PC-3 (cell line): ENCODE results near the gene NT5DC1. TPM values are rescaled to one million over a fixed set of nuclear protein-coding genes. Genes with fewer than 3 reads are reported as not detected.

Source experiments
- ATAC-seq: fragments of 200-7000 bp; cut with Tn5 transposase; 2 replicates; pipeline ENCODE4 v1.9.1; 2020; ENCODE audit warnings: mild to moderate bottlenecking, moderate library complexity
- BruUV-seq: library from RNA; stranded (reverse); fragments of 400-500 nt; replicated peaks from 2 replicates; lab custom pipeline; 2021; lab: Mats Ljungman, UMichigan
- CTCF ChIA-PET: fragments of 300-600 bp; sonication (Branson Sonifier 250); formaldehyde crosslinking; loops from one replicate; lab custom pipeline; 2022; ENCODE audit warnings: antibody characterized with exemption; lab: Charles Lee
- POLR2A ChIA-PET: fragments of 300-600 bp; sonication (Branson Sonifier 250); formaldehyde crosslinking; loops from one replicate; lab custom pipeline; 2022; ENCODE audit warnings: antibody characterized with exemption; ENCODE audit not compliant: unreplicated experiment; lab: Charles Lee
- DNase-seq: peaks from one replicate; pipeline ENCODE4 v3.0.0-alpha.2; 2015
- H2AFZ ChIP-seq: fragments of 300-600 bp; sonication (generic); 2 replicates; pipeline ENCODE4 v1.6.0; 2016; ENCODE audit warnings: antibody characterized with exemption, low read length
- H3F3A ChIP-seq: fragments of 300-600 bp; sonication (generic); one replicate; pipeline ENCODE4 v1.6.0; 2017; ENCODE audit warnings: antibody characterized with exemption, low read length, control low read depth, mild to moderate bottlenecking; ENCODE audit not compliant: unreplicated experiment
- H3K27ac ChIP-seq: fragments of 300-600 bp; sonication (generic); 2 replicates; pipeline ENCODE4 v1.5.1; 2016; ENCODE audit warnings: mild to moderate bottlenecking, low read length
- H3K27me3 ChIP-seq: fragments of 300-600 bp; sonication (generic); 2 replicates; pipeline ENCODE4 v1.6.1; 2016; ENCODE audit warnings: low read length, mixed read lengths
- H3K36me3 ChIP-seq: fragments of 300-600 bp; sonication (generic); 2 replicates; pipeline ENCODE4 v1.6.1; 2016; ENCODE audit warnings: low read depth, mixed run types, low read length, mixed read lengths
- H3K4me1 ChIP-seq: fragments of 300-600 bp; sonication (generic); 2 replicates; pipeline ENCODE4 v1.5.1; 2016; ENCODE audit warnings: low read length; ENCODE audit not compliant: insufficient read depth
- H3K4me2 ChIP-seq: fragments of 300-600 bp; sonication (generic); 2 replicates; pipeline ENCODE4 v1.6.0; 2016; ENCODE audit warnings: low read length
- H3K4me3 ChIP-seq: fragments of 300-600 bp; sonication (generic); 2 replicates; pipeline ENCODE4 v1.5.1; 2016; ENCODE audit warnings: mild to moderate bottlenecking, low read length, mixed read lengths
- H3K79me2 ChIP-seq: fragments of 300-600 bp; sonication (generic); 2 replicates; pipeline ENCODE4 v1.6.1; 2017; ENCODE audit warnings: low read length, mixed read lengths
- H3K9ac ChIP-seq: fragments of 300-600 bp; sonication (generic); 2 replicates; pipeline ENCODE4 v1.6.0; 2016; ENCODE audit warnings: mild to moderate bottlenecking, low read length
- H3K9me2 ChIP-seq: fragments of 300-600 bp; sonication (generic); replicated peaks from 2 replicates; pipeline ENCODE4 v1.6.1; 2016; ENCODE audit warnings: mixed run types, low read length, mixed read lengths
- H3K9me3 ChIP-seq: fragments of 300-600 bp; sonication (generic); 2 replicates; pipeline ENCODE4 v1.6.1; 2016; ENCODE audit warnings: low read length, mixed read lengths
- H4K20me1 ChIP-seq: fragments of 300-600 bp; sonication (generic); 2 replicates; pipeline ENCODE4 v1.6.1; 2016; ENCODE audit warnings: low read length, mixed read lengths
- CTCF ChIP-seq: fragments of 300-600 bp; sonication (generic); conservative IDR thresholded peaks from 2 replicates; pipeline ENCODE4 v1.5.1; 2017; ENCODE audit warnings: antibody characterized with exemption, low read depth, mild to moderate bottlenecking, low read length
- EZH2 ChIP-seq: fragments of 300-600 bp; sonication (generic); IDR thresholded peaks from one replicate; pipeline ENCODE4 v1.6.1; 2017; ENCODE audit warnings: antibody characterized with exemption, mild to moderate bottlenecking, low read length; ENCODE audit not compliant: unreplicated experiment
- EZH2phosphoT487 ChIP-seq: fragments of 300-600 bp; sonication (generic); IDR thresholded peaks from 2 replicates; pipeline ENCODE4 v1.6.1; 2018; ENCODE audit warnings: mild to moderate bottlenecking, antibody characterized with exemption, low read length, borderline replicate concordance
- intact Hi-C: fragments of 100-400 bp; cut with micrococcal nuclease; formaldehyde crosslinking; loops from 2 replicates; pipeline ENCODE4 v1.9.0; 2023
- total RNA-seq: library from RNA; depleted of rRNA; stranded (reverse); fragments of >200 nt; gene quantifications from 2 replicates; pipeline ENCODE4 v1.2.3, GENCODE V29; 2014

Gene NT5DC1
- total RNA-seq, 1 experiment from 2014 or later: 11.3 TPM

GRCh38 chr6:116247285-116247684 lies 146.6 kb downstream of the NT5DC1 start:
- Histone ChIP-seq H2AFZ (no peak overlapping the region), H3K27ac (no peak overlapping the region), H3K4me1 (peaks cover 20% of the 10 kb centered on the region), H3K79me2 (peaks cover 24% of the 10 kb centered on the region), H3F3A (no peaks in the 10 kb centered on the region), H3K9me2 (no peaks in the 10 kb centered on the region), H3K9ac (no peak overlapping the region), H3K36me3 (no peaks in the 10 kb centered on the region), H3K9me3 (no peaks in the 10 kb centered on the region), H3K27me3 (no peaks in the 10 kb centered on the region), H3K4me3 (no peak overlapping the region), H3K4me2 (no peak overlapping the region), H4K20me1 (0 out of 2 replicates have a peak, but pooled peaks cover 4% of the 10 kb centered on the region)
- no peak for TF ChIP-seq CTCF
- no peak for TF ChIP-seq EZH2
- TF ChIP-seq EZH2phosphoT487: no peak
- intact Hi-C loops: no loop called here
- no peak for ATAC-seq
- no TSS peak for BruUV-seq
- DNase-seq: no peak
- POLR2A ChIA-PET: no interaction called here
- CTCF ChIA-PET: no interaction called here

GRCh38 chr6:116248577-116248976 lies 147.9 kb downstream of the NT5DC1 start:
- CTCF ChIA-PET: no interaction called here
- Histone ChIP-seq H3K27ac (no peak overlapping the region), H3K9me3 (no peaks in the 10 kb centered on the region), H3K4me3 (no peak overlapping the region), H3F3A (no peaks in the 10 kb centered on the region), H4K20me1 (0 out of 2 replicates have a peak, but pooled peaks cover 4% of the 10 kb centered on the region), H3K9me2 (no peaks in the 10 kb centered on the region), H3K27me3 (no peaks in the 10 kb centered on the region), H3K79me2 (peaks cover 37% of the 10 kb centered on the region), H3K9ac (no peak overlapping the region), H2AFZ (no peak overlapping the region), H3K4me2 (no peak overlapping the region), H3K36me3 (no peaks in the 10 kb centered on the region), H3K4me1 (peaks cover 28% of the 10 kb centered on the region)
- POLR2A ChIA-PET: no interaction called here
- intact Hi-C loops: no loop called here
- no peak for TF ChIP-seq EZH2phosphoT487
- TF ChIP-seq CTCF: no peak
- no peak for TF ChIP-seq EZH2
- DNase-seq (no peak), ATAC-seq (no peak)
- BruUV-seq: no TSS peak

- ChIA-PET CTCF (no interaction called here), POLR2A (no interaction called here)
- H3K9me2 ChIP-seq: no peaks in the 10 kb centered on the region
- H3K4me1 ChIP-seq: peaks cover 28% of the 10 kb centered on the region
- intact Hi-C loops: no loop called here
- H4K20me1 ChIP-seq: 0 out of 2 replicates have a peak, but pooled peaks cover 4% of the 10 kb centered on the region
- H2AFZ ChIP-seq: no peak overlapping the region
- no peak for ATAC-seq
- H3K27ac ChIP-seq: no peak overlapping the region
- peak overlapping the region; percentile 97 for H3K4me3 ChIP-seq
- no peak overlapping the region for H3K9ac ChIP-seq
- peaks cover 48% of the 10 kb centered on the region for H3K79me2 ChIP-seq
- H3K27me3 ChIP-seq: no peaks in the 10 kb centered on the region
- TF ChIP-seq EZH2phosphoT487 (no peak), CTCF (no peak), EZH2 (no peak)
- H3K4me2 ChIP-seq: peak overlapping the region; percentile 86
- no TSS peak for BruUV-seq
- H3K9me3 ChIP-seq: no peaks in the 10 kb centered on the region
- no peaks in the 10 kb centered on the region for H3F3A ChIP-seq
- DNase-seq: no peak
- H3K36me3 ChIP-seq: no peaks in the 10 kb centered on the region
These were observed 151.1 kb downstream of the NT5DC1 start for GRCh38 chr6:116251568-116252384.
